Uterus (tissue), 2 donors: ENCODE data around the gene GNG7.

Source experiments
- POLR2A ChIP-seq, 2 donors: fragments of 450-650 bp; IDR thresholded peaks; one replicate each; pipeline ENCODE4 v1.6.1; 2016; ENCODE audit warnings: antibody characterized with exemption in 2 of 2, mild to moderate bottlenecking in 1 of 2, moderate library complexity in 1 of 2
- TF ChIP-seq, protein P1 (sequence below), 4 experiments: fragments of 200-600 bp in 2 of 4; fragments of 450-650 bp in 2 of 4; sonication (generic) in 2 of 4; IDR thresholded peaks; one replicate each; pipeline ENCODE4 v1.5.1; 2016 to 2019; ENCODE audit warnings: antibody characterized with exemption in 4 of 4, mild to moderate bottlenecking in 2 of 4, moderate library complexity in 1 of 4

GRCh38 chr19:2567580-2567979 lies 134.9 kb downstream of the GNG7 start:
- TF ChIP-seq, protein P1, sequence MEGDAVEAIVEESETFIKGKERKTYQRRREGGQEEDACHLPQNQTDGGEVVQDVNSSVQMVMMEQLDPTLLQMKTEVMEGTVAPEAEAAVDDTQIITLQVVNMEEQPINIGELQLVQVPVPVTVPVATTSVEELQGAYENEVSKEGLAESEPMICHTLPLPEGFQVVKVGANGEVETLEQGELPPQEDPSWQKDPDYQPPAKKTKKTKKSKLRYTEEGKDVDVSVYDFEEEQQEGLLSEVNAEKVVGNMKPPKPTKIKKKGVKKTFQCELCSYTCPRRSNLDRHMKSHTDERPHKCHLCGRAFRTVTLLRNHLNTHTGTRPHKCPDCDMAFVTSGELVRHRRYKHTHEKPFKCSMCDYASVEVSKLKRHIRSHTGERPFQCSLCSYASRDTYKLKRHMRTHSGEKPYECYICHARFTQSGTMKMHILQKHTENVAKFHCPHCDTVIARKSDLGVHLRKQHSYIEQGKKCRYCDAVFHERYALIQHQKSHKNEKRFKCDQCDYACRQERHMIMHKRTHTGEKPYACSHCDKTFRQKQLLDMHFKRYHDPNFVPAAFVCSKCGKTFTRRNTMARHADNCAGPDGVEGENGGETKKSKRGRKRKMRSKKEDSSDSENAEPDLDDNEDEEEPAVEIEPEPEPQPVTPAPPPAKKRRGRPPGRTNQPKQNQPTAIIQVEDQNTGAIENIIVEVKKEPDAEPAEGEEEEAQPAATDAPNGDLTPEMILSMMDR (IDR thresholded peaks at IDR 0.05), result no peak
- TF ChIP-seq POLR2A (IDR thresholded peaks at IDR 0.05), result no peak
